ENCODE measurements around the gene STMN1. TPM values are rescaled to one million over a fixed set of nuclear protein-coding genes. Genes with fewer than 3 reads are reported as not detected.

STMN1 gene
- total and polyA plus RNA-seq, 2 experiments from 2014 or later = 227 to 1,890 TPM

- no peak for TF ChIP-seq ZNF462 (CRISPR knock-in tag; IDR thresholded peaks at IDR 0.05)
- TF ChIP-seq REST (IDR thresholded peaks at IDR 0.05; ENCODE audit: unreplicated experiment) = no peak
- TF ChIP-seq CREB1 (CRISPR knock-in tag; IDR thresholded peaks at IDR 0.05; ENCODE audit: low read depth) = no peak
- TF ChIP-seq ETS1 (IDR thresholded peaks at IDR 0.05) = no peak
- no peak for TF ChIP-seq NANOG (IDR thresholded peaks at IDR 0.05; ENCODE audit: borderline replicate concordance)
- TF ChIP-seq JUNB (IDR thresholded peaks at IDR 0.05; ENCODE audit: unreplicated experiment) = no peak
These were observed 6.0 kb downstream of the STMN1 start (continued) for GRCh38 chr1:25900219-25900618.

Data from GM23338 (cell line).